Vagina (tissue), 2 donors: Measurements from ENCODE around the gene METTL1. TPM values are rescaled to one million over a fixed set of nuclear protein-coding genes. Genes with fewer than 3 reads are reported as not detected.

Experiments
- DNase-seq, 2 donors: peaks; one replicate each; pipeline ENCODE4 v3.0.0-alpha.2; 2017; ENCODE audit errors: extremely low spot score in 2 of 2
- H3K27ac ChIP-seq: fragments of 200-600 bp; sonication (generic); one replicate; pipeline ENCODE4 v1.5.1; 2019
- H3K27me3 ChIP-seq: fragments of 200-600 bp; sonication (generic); one replicate; pipeline ENCODE4 v1.5.1; 2019
- H3K36me3 ChIP-seq, 2 donors: fragments of 200-600 bp; sonication (generic); one replicate each; pipeline ENCODE4 v1.5.1; 2017 to 2019
- H3K4me1 ChIP-seq: fragments of 200-600 bp; sonication (generic); one replicate; pipeline ENCODE4 v1.5.1; 2019
- H3K4me3 ChIP-seq, 2 donors: fragments of 200-600 bp; sonication (generic); 1 replicate in 1 of 2; 2 replicates in 1 of 2; pipeline ENCODE4 v1.5.1; 2016 to 2019
- H3K9me3 ChIP-seq: fragments of 200-600 bp; sonication (generic); one replicate; pipeline ENCODE4 v1.5.1; 2019
- POLR2A ChIP-seq, 2 donors: fragments of 450-650 bp; IDR thresholded peaks; one replicate each; pipeline ENCODE4 v1.6.1; 2017; ENCODE audit warnings: antibody characterized with exemption in 2 of 2, mild to moderate bottlenecking in 2 of 2, moderate library complexity in 2 of 2
- POLR2AphosphoS5 ChIP-seq, 2 donors: sonication (generic); formaldehyde crosslinking; IDR thresholded peaks; one replicate each; pipeline ENCODE4 v1.9.0; 2017; ENCODE audit warnings: antibody characterized with exemption in 2 of 2, mild to moderate bottlenecking in 2 of 2, low read depth in 1 of 2; ENCODE audit not compliant: insufficient read depth in 1 of 2
- intact Hi-C: fragments of 100-400 bp; cut with DNase I; formaldehyde crosslinking; loops from one replicate; pipeline ENCODE4 v1.15.1; 2023
- total RNA-seq: library from RNA; depleted of rRNA; stranded (reverse); fragments of >200 nt; gene quantifications from one replicate; pipeline ENCODE4 v1.2.3, GENCODE V29; 2016
- TF ChIP-seq, protein P1 (sequence below), 3 experiments: fragments of 450-650 bp in 2 of 3; fragments of 200-600 bp in 1 of 3; sonication (generic) in 1 of 3; IDR thresholded peaks; one replicate each; pipeline ENCODE4 v1.5.1; 2017 to 2019; ENCODE audit warnings: antibody characterized with exemption in 3 of 3, mild to moderate bottlenecking in 2 of 3, moderate library complexity in 2 of 3

METTL1 gene
- total RNA-seq, 1 donor from 2014 or later: 10.8 TPM

DNA sequence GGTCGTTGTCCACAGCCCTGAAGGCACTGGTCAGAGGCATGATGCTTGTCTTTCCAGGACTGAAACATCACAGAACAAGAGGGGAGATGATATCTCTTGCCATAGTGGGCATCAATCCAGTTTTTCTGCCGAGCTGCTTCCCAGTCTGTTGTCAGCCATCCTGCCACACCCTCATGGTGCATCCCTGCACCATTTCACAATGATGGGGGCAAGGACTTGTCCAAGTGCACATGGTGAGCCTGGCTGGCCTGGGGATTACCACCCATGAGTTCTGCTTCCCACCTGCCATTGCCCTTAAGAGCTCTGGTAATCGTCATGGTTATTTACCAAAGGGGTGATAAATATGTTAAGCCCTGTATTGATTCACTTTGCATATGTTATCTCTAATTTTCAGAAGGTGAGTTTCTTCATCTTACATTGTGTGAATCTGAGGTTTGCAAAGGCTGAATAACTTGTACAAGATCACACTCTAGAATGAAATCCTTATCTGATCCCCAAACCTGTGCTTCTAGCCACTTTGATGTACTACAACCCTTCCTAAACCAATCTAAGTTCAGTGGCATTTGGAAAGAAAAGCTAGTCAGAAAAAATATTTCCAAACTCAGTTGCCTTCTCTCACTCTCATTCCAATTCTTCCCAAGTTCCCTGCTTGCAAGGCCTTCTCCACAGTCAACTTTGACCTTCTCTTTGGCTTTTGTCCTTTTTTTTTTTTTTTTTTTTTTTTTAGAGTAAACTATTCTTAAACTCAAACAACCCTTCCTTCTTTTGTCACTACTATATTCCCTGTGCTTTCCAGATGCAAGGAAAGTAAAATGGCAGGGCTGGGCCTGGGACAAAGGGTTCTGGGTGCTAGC, 44.3 kb upstream of the METTL1 start:
- H3K27ac ChIP-seq: no peak overlapping the region

DNA sequence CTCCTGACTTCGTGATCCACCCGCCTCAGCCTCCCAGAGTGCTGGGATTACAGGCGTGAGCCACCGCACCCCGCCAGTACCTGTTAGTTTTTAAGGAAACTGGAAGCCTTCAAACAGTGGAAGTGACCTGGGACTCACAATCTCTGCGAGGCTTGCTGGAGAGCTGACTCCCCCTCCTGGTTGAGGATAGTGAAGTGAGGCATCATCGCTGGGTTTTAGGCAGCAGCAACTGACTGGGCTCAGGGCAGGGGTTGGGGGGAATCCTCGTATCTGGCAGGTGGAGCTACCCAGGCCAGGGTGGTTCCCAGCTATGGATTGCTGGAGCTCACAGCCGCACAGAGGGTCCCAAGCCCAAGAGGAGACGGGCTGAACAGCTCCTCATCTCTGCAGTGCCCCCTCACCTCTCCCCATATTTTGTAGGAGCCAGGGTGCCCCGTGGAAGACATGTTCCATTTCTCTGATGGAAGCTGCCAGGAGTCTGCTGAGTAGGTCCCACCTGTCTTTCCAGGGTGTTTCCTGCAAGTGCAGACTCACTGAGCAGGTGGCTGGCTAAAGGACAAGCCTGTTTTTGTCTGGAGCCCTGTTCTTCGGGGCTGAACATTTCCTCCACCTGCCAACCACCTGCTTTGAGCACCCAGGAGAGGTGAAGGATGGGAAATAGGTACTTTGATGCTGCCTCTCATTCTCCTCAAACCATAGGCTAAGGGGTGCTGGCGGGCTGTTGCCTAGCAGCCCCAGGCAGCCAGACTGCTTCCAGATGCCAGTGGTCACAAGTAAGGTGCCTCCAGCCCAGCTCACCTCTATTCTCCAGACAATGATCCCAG, 43.5 kb upstream of the METTL1 start:
- peaks cover 46% of the 10 kb centered on the region for H3K4me1 ChIP-seq
- TF ChIP-seq, protein P1, sequence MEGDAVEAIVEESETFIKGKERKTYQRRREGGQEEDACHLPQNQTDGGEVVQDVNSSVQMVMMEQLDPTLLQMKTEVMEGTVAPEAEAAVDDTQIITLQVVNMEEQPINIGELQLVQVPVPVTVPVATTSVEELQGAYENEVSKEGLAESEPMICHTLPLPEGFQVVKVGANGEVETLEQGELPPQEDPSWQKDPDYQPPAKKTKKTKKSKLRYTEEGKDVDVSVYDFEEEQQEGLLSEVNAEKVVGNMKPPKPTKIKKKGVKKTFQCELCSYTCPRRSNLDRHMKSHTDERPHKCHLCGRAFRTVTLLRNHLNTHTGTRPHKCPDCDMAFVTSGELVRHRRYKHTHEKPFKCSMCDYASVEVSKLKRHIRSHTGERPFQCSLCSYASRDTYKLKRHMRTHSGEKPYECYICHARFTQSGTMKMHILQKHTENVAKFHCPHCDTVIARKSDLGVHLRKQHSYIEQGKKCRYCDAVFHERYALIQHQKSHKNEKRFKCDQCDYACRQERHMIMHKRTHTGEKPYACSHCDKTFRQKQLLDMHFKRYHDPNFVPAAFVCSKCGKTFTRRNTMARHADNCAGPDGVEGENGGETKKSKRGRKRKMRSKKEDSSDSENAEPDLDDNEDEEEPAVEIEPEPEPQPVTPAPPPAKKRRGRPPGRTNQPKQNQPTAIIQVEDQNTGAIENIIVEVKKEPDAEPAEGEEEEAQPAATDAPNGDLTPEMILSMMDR (IDR thresholded peaks at IDR 0.05): no peak
- TF ChIP-seq POLR2AphosphoS5 (IDR thresholded peaks at IDR 0.05; ENCODE audit: insufficient read depth in 1 of 2, low read depth in 1 of 2) (no peak), POLR2A (IDR thresholded peaks at IDR 0.05) (no peak)
- no peaks in the 10 kb centered on the region for H3K9me3 ChIP-seq
- DNase-seq: no peak
- H3K4me3 ChIP-seq: no peak overlapping the region
- intact Hi-C loops: no loop called here
- H3K36me3 ChIP-seq: peaks cover 0 to 5% of the 10 kb centered on the region in 2 donors
- no peaks in the 10 kb centered on the region for H3K27me3 ChIP-seq
- H3K27ac ChIP-seq: no peak overlapping the region

More for the DNA sequence above, 44.3 kb upstream of the METTL1 start:
- Histone ChIP-seq H3K4me3 (no peak overlapping the region), H3K9me3 (no peaks in the 10 kb centered on the region), H3K36me3 (peaks cover 0 to 14% of the 10 kb centered on the region in 2 donors), H3K4me1 (peaks cover 50% of the 10 kb centered on the region), H3K27me3 (no peaks in the 10 kb centered on the region)
- DNase-seq: no peak
- no peak for TF ChIP-seq POLR2AphosphoS5 (IDR thresholded peaks at IDR 0.05; ENCODE audit: insufficient read depth in 1 of 2, low read depth in 1 of 2)
- intact Hi-C loops: no loop called here

DNA sequence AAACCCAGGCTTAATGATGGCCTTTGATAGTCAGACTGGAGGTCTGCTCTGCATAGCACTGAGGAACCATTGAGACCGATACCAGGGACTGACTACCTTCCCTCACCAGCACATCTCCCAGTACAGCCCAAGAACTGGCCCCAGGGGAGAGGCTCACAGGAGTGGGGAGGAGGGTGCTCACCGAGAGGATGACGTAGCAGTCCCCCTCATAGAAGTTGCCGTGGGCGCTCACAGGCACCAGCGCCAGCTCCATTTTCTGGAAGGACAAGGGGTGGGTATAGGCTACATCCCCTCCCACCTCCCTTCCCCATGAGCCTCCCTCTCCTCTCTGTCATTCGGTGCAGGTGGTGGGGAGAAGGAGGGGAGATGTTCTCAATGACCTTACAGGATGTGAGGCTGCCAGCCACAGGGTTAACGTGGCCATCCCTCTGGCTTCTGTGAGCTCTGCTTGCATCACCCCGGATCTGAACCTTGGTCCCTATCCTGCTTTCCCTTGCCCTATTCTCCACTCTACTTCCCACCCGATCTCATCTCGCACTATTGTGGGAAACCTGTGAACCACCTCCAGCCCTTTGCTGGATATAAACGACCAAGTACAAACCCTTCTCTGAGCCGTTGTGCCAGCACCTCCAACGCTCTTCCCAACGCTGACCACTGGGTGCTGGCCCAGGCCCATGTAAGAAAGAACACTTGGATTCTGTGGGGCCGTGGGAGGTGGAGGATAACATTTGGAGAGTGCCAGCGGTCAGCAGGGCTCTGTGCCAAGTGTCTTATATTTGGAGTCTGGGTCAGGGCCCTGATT, 42.3 kb upstream of the METTL1 start:
- Histone ChIP-seq H3K27ac (no peak overlapping the region), H3K36me3 (peaks cover 0 to 7% of the 10 kb centered on the region in 2 donors), H3K4me3 (no peak overlapping the region), H3K27me3 (no peaks in the 10 kb centered on the region), H3K9me3 (no peaks in the 10 kb centered on the region), H3K4me1 (peaks cover 46% of the 10 kb centered on the region)
- TF ChIP-seq, protein P1 (IDR thresholded peaks at IDR 0.05): no peak
- no peak for TF ChIP-seq POLR2AphosphoS5 (IDR thresholded peaks at IDR 0.05; ENCODE audit: insufficient read depth in 1 of 2, low read depth in 1 of 2)
- no peak for TF ChIP-seq POLR2A (IDR thresholded peaks at IDR 0.05)
- intact Hi-C loops: no loop called here
- DNase-seq: no peak

DNA sequence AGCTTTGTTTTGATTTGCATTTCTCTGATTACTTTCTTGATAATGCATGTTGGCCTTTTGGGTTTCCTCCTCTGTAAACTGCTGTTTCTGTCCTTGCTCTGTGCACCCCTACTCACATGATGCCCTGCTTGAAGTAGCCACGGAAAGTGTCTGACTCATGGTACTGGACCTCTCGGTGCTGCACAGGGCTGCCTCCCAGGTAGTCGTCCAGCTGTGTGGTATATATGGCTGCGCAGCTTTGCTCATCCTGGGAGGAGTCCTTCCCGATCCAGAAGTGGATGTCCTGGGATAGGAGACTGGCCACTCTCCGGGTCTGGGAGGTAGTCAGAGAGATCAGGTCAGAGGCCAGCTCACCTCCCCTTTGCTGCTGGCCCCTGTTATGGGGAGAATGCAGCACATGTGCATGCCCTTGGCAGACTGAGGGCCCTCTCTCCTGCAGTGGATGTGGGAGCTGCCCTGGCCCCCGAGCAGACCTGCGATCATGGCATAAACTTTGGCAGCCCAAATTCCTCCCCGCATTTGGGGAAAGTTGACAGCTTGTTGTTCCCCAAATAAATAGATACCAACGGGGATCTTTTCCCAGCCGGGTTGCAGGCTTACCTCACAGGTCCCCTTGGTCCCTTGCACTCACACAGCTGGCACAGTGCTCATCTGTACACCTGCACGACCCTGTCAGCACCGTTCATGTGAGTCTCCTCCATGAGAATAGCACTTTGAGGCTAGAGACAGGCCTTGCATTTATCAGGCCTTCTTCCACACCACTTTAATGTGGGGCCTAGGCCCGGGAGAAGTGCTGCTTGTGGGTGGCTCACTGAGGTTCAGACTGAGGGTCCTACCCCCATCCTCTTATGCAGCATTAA, 41.4 kb upstream of the METTL1 start:
- no peaks in the 10 kb centered on the region for H3K9me3 ChIP-seq
- DNase-seq: no peak
- H3K27me3 ChIP-seq: no peaks in the 10 kb centered on the region
- H3K36me3 ChIP-seq: peaks cover 0 to 13% of the 10 kb centered on the region in 2 donors
- H3K27ac ChIP-seq: no peak overlapping the region
- intact Hi-C loops: no loop called here
- H3K4me3 ChIP-seq: no peak overlapping the region
- TF ChIP-seq POLR2A (IDR thresholded peaks at IDR 0.05): no peak
- TF ChIP-seq, protein P1 (IDR thresholded peaks at IDR 0.05): no peak
- TF ChIP-seq POLR2AphosphoS5 (IDR thresholded peaks at IDR 0.05; ENCODE audit: insufficient read depth in 1 of 2, low read depth in 1 of 2): no peak
- H3K4me1 ChIP-seq: peaks cover 42% of the 10 kb centered on the region
